GM12878 (cell line): ENCODE results near the gene USH2A. TPM values are rescaled to one million over a fixed set of nuclear protein-coding genes. Genes with fewer than 3 reads are reported as not detected.

Experiments
- ATAC-seq: fragments of 200-7000 bp; cut with Tn5 transposase; 3 replicates; pipeline ENCODE4 v1.9.1; 2020; ENCODE audit warnings: mild to moderate bottlenecking, moderate library complexity
- BruUV-seq: library from RNA; stranded (reverse); fragments of 400-500 nt; replicated peaks from 2 replicates; lab custom pipeline; 2021; lab: Mats Ljungman, UMichigan
- CTCF ChIA-PET: fragments of 300-600 bp; sonication (Branson Sonifier 250); formaldehyde crosslinking; extraction: SDS; loops from one replicate; lab custom pipeline; 2021; ENCODE audit warnings: inconsistent platforms; lab: Yijun Ruan, JAX
- POLR2A ChIA-PET: fragments of 350-600 bp; formaldehyde crosslinking; extraction: SDS; loops from one replicate; lab custom pipeline; 2021; ENCODE audit warnings: inconsistent platforms; lab: Charles Lee
- RAD21 ChIA-PET: fragments of 300-600 bp; sonication (Branson Sonifier 250); formaldehyde crosslinking; loops from one replicate; lab custom pipeline; 2023; ENCODE audit warnings: antibody characterized with exemption; ENCODE audit not compliant: unreplicated experiment; lab: Charles Lee
- SMC1A ChIA-PET: fragments of 300-600 bp; sonication (Branson Sonifier 250); formaldehyde crosslinking; loops from one replicate; lab custom pipeline; 2023; ENCODE audit not compliant: unreplicated experiment, uncharacterized antibody; lab: Charles Lee
- DNase-seq: peaks from one replicate; pipeline ENCODE4 v3.0.0-alpha.2; 2011; ENCODE audit warnings: low read depth, low spot score
- FAIRE-seq: peaks from 3 replicates; lab custom pipeline; 2011; peaks lifted over from hg19 to GRCh38; lab: Jason Lieb, UNC
- H2AFZ ChIP-seq: 2 replicates; pipeline ENCODE4 v1.6.0; 2011; ENCODE audit warnings: low read depth, low read length, control low read depth; ENCODE audit not compliant: control insufficient read depth
- H3K27ac ChIP-seq: 2 replicates; pipeline ENCODE4 v1.5.1; 2011; ENCODE audit warnings: control low read depth; ENCODE audit not compliant: control insufficient read depth, insufficient read depth
- H3K27me3 ChIP-seq, 2 experiments: replicated peaks in 1 of 2; 2 replicates each; pipeline versions ENCODE4 v1.6.0 to v1.6.1; 2011; ENCODE audit warnings: low read length in 1 of 2; ENCODE audit not compliant: control insufficient read depth in 2 of 2, insufficient read depth in 2 of 2
- H3K36me3 ChIP-seq, 2 experiments: 2 replicates each; pipeline ENCODE4 v1.5.1; 2011; ENCODE audit warnings: low read length in 1 of 2; ENCODE audit not compliant: control insufficient read depth in 2 of 2, insufficient read depth in 2 of 2
- H3K4me1 ChIP-seq: 2 replicates; pipeline ENCODE4 v1.6.1; 2011; ENCODE audit warnings: mild to moderate bottlenecking, low read length, moderate library complexity, mixed read lengths; ENCODE audit not compliant: control insufficient read depth, insufficient read depth
- H3K4me2 ChIP-seq: 2 replicates; pipeline ENCODE4 v1.6.0; 2011; ENCODE audit warnings: control low read depth; ENCODE audit not compliant: control insufficient read depth, insufficient read depth
- H3K4me3 ChIP-seq: fragments of 200-600 bp; sonication (generic); 2 replicates; pipeline ENCODE4 v1.5.1; 2016
- H3K79me2 ChIP-seq: 2 replicates; pipeline ENCODE4 v1.6.0; 2011; ENCODE audit warnings: low read length; ENCODE audit not compliant: control insufficient read depth, insufficient read depth
- H3K9ac ChIP-seq: 2 replicates; pipeline ENCODE4 v1.8.0; 2011; ENCODE audit warnings: low read length, control low read depth, mixed read lengths; ENCODE audit not compliant: control insufficient read depth, insufficient read depth
- H3K9me3 ChIP-seq: replicated peaks from 3 replicates; pipeline ENCODE4 v1.5.1; 2011; ENCODE audit warnings: mild to moderate bottlenecking, low read length; ENCODE audit not compliant: control insufficient read depth, insufficient read depth
- H4K20me1 ChIP-seq: 2 replicates; pipeline ENCODE4 v1.6.0; 2011; ENCODE audit not compliant: control insufficient read depth, insufficient read depth
- BHLHE40 ChIP-seq, 2 experiments: fragments of 450-650 bp in 1 of 2; IDR thresholded peaks; 2 replicates each; pipeline ENCODE4 v1.6.1; 2011 to 2017; ENCODE audit warnings: low read depth in 2 of 2, borderline replicate concordance in 1 of 2, improper control_type of control experiment in 1 of 2, low read length in 1 of 2, mild to moderate bottlenecking in 1 of 2
- SIN3A ChIP-seq: IDR thresholded peaks from 2 replicates; pipeline ENCODE4 v1.6.1; 2012; ENCODE audit warnings: low read depth, low read length, improper control_type of control experiment
- SPI1 ChIP-seq: IDR thresholded peaks from 2 replicates; pipeline ENCODE4 v1.6.1; 2011; ENCODE audit warnings: low read depth, mild to moderate bottlenecking, low read length, moderate library complexity, borderline replicate concordance; ENCODE audit not compliant: insufficient read depth
- WGBS: methylation state at CpG from one replicate; pipeline ENCODE4 v1.1.6; 2016; ENCODE audit warnings: low lambda C conversion rate; ENCODE audit not compliant: insufficient replicate concordance, insufficient coverage; ENCODE audit errors: missing lambda C conversion rate; 5-methylcytosine and 5-hydroxymethylcytosine counted together
- in situ Hi-C: fragments of 300-500 bp; cut with MboI; formaldehyde crosslinking; loops from 9 replicates; pipeline ENCODE4 v1.14.3; 2018; ENCODE audit warnings: mixed read lengths
- intact Hi-C: fragments of 100-400 bp; cut with micrococcal nuclease; formaldehyde crosslinking; loops from one replicate; pipeline ENCODE4 v1.14.2; 2022; ENCODE audit not compliant: unreplicated experiment
- polyA plus RNA-seq, 11 experiments: library from polyadenylated mRNA; depleted of rRNA in 4 of 11; unstranded in 6 of 11; stranded (reverse) in 5 of 11; fragments of >200 nt; fragmentation: Nextera tagmentation in 4 of 11; fragmentation: Illumina TruSeq in 1 of 11; extraction: Ambion mirVana in 4 of 11; extraction: Trizol in 1 of 11; gene quantifications; 1 replicate in 1 of 11; 2 replicates in 10 of 11; pipeline versions ENCODE4 v1.2.1 to v1.2.3, GENCODE V29; 2011 to 2016; ENCODE audit warnings: inconsistent platforms in 2 of 11, missing spikeins in 2 of 11, low read depth in 1 of 11
- total RNA-seq, 4 experiments: library from RNA; depleted of rRNA in 3 of 4; stranded (reverse); fragments of >200 nt in 3 of 4; fragmentation: Illumina TruSeq in 1 of 4; extraction: Trizol in 1 of 4; gene quantifications; 2 replicates each; pipeline versions ENCODE4 v1.2.1 to v1.2.3, GENCODE V29; 2013 to 2021
- TF ChIP-seq, protein P1 (sequence below): fragments of 450-650 bp; IDR thresholded peaks from 2 replicates; pipeline ENCODE4 v1.6.1; 2017; ENCODE audit warnings: antibody characterized with exemption, mild to moderate bottlenecking, moderate library complexity
- TF ChIP-seq, protein P2 (sequence below): fragments of 450-650 bp; formaldehyde crosslinking; IDR thresholded peaks from 2 replicates; pipeline ENCODE4 v1.4.0; 2022; ENCODE audit warnings: mild to moderate bottlenecking, moderate library complexity

USH2A gene
- total and polyA plus RNA-seq, 10 of the 15 experiments (the other 5 are each of a cell fraction or from before 2014, with no cell fraction given), result under 0.01 to 0.20 (median 0.01) TPM; not detected in 2

DNA sequence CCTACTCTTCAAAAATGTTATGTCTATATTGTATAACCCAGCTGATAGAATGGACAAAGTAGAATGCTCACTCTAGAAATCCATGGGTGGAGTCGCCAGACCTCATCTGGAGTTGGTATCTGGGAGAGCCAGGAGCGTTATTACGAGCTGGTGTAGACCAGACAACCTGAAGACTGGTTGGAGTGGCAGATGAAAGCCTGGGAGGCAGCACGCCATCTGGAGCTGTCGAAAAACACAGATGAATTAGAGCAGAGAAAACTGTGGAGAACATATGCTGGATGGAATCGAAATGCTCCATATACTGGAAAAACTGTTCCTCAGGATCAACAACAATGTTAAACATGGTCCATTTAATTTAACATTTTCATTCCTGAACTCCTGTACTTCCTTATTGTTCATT is 522.6 kb downstream of the USH2A start:
- RAD21 ChIA-PET, result no interaction called here
- intact Hi-C loops, result no loop called here
- no peak for FAIRE-seq

More for the DNA sequence above, 522.6 kb downstream of the USH2A start:
- H4K20me1 ChIP-seq, result no peaks in the 10 kb centered on the region
- POLR2A ChIA-PET, result no interaction called here
- H2AFZ ChIP-seq, result no peak overlapping the region
- no peak for ATAC-seq
- no peaks in the 10 kb centered on the region for H3K36me3 ChIP-seq
- no peak overlapping the region for H3K27ac ChIP-seq
- H3K9me3 ChIP-seq, result no peaks in the 10 kb centered on the region
- no peak for DNase-seq
- no peaks in the 10 kb centered on the region; a peak in 1 of 4 replicates for H3K27me3 ChIP-seq
- no TSS peak for BruUV-seq
- CTCF ChIA-PET, result no interaction called here
- H3K4me3 ChIP-seq, result no peak overlapping the region
- no peak overlapping the region for H3K9ac ChIP-seq
- in situ Hi-C loops, result no loop called here
- TF ChIP-seq BHLHE40 (IDR thresholded peaks at IDR 0.05; ENCODE audit: borderline replicate concordance in 1 of 2, low read depth in 2 of 2, low read length in 1 of 2) (no peak), SPI1 (no peak), SIN3A (no peak)
- TF ChIP-seq, protein P1, sequence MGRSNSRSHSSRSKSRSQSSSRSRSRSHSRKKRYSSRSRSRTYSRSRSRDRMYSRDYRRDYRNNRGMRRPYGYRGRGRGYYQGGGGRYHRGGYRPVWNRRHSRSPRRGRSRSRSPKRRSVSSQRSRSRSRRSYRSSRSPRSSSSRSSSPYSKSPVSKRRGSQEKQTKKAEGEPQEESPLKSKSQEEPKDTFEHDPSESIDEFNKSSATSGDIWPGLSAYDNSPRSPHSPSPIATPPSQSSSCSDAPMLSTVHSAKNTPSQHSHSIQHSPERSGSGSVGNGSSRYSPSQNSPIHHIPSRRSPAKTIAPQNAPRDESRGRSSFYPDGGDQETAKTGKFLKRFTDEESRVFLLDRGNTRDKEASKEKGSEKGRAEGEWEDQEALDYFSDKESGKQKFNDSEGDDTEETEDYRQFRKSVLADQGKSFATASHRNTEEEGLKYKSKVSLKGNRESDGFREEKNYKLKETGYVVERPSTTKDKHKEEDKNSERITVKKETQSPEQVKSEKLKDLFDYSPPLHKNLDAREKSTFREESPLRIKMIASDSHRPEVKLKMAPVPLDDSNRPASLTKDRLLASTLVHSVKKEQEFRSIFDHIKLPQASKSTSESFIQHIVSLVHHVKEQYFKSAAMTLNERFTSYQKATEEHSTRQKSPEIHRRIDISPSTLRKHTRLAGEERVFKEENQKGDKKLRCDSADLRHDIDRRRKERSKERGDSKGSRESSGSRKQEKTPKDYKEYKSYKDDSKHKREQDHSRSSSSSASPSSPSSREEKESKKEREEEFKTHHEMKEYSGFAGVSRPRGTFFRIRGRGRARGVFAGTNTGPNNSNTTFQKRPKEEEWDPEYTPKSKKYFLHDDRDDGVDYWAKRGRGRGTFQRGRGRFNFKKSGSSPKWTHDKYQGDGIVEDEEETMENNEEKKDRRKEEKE, result no peak
- TF ChIP-seq, protein P2, sequence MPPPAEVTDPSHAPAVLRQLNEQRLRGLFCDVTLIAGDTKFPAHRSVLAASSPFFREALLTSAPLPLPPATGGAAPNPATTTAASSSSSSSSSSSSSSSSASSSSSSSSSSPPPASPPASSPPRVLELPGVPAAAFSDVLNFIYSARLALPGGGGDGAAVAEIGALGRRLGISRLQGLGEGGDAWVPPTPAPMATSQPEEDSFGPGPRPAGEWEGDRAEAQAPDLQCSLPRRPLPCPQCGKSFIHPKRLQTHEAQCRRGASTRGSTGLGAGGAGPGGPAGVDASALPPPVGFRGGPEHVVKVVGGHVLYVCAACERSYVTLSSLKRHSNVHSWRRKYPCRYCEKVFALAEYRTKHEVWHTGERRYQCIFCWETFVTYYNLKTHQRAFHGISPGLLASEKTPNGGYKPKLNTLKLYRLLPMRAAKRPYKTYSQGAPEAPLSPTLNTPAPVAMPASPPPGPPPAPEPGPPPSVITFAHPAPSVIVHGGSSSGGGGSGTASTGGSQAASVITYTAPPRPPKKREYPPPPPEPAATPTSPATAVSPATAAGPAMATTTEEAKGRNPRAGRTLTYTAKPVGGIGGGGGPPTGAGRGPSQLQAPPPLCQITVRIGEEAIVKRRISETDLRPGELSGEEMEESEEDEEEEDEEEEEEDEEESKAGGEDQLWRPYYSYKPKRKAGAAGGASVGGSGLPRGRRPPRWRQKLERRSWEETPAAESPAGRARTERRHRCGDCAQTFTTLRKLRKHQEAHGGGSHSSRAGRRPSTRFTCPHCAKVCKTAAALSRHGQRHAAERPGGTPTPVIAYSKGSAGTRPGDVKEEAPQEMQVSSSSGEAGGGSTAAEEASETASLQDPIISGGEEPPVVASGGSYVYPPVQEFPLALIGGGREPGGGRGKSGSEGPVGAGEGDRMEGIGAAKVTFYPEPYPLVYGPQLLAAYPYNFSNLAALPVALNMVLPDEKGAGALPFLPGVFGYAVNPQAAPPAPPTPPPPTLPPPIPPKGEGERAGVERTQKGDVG (CRISPR knock-in tag), result no peak
- no peaks in the 10 kb centered on the region for H3K79me2 ChIP-seq
- H3K4me2 ChIP-seq, result no peak overlapping the region
- no peaks in the 10 kb centered on the region for H3K4me1 ChIP-seq
- WGBS, result 4% methylated on average over 6 of the region's 6 CpGs
- SMC1A ChIA-PET, result no interaction called here
